Measurements from ENCODE around the gene EPAS1. TPM values are rescaled to one million over a fixed set of nuclear protein-coding genes. Genes with fewer than 3 reads are reported as not detected.

The EPAS1 gene
- total and polyA plus RNA-seq, 9 of the 15 experiments (the other 6 are each of a cell fraction or from before 2014, with no cell fraction given): 0.25 to 11.2 (median 4.1) TPM

- Histone ChIP-seq H3K9me1 (ENCODE audit: control insufficient read depth, insufficient read depth, low read length) (no peaks in the 10 kb centered on the region), H3K9me3 (replicated peaks; ENCODE audit: control insufficient read depth, insufficient read depth, low read depth, low read length) (no peaks in the 10 kb centered on the region), H3K4me3 (no peak overlapping the region), H3K27ac (ENCODE audit: extremely low read depth, low read depth, low read length) (no peak overlapping the region), H3K4me2 (ENCODE audit: insufficient read depth, low read length) (no peak overlapping the region), H3K4me1 (replicated peaks in 1 of 2; ENCODE audit: control insufficient read depth in 2 of 2, insufficient read depth in 2 of 2, low read length in 2 of 2) (peaks cover 9 to 38% of the 10 kb centered on the region in 2 experiments; a peak in 4 of 5 replicates), H2AFZ (ENCODE audit: low read depth, low read length) (no peak overlapping the region), H3K36me3 (ENCODE audit: control insufficient read depth, insufficient read depth, low read length) (no peaks in the 10 kb centered on the region), H3K79me2 (ENCODE audit: control insufficient read depth, insufficient read depth, low read length) (no peaks in the 10 kb centered on the region), H4K20me1 (replicated peaks; ENCODE audit: control insufficient read depth, insufficient read depth, low read length) (no peaks in the 10 kb centered on the region), H3K9ac (ENCODE audit: insufficient read depth in 1 of 2, low read depth in 2 of 2, low read length in 2 of 2) (no peak overlapping the region), H3K27me3 (ENCODE audit: control insufficient read depth in 2 of 2, insufficient read depth in 2 of 2, low read length in 2 of 2) (no peaks in the 10 kb centered on the region)
- CTCF ChIA-PET (ENCODE audit: low intra/inter-chr PET ratio): no interaction called here
- in situ Hi-C loops (cut with MboI): no loop called here
- intact Hi-C loops (cut with micrococcal nuclease): no loop called here
- no peak for ATAC-seq
- whole genome bisulfite sequencing (ENCODE audit: insufficient coverage, low coverage, missing lambda C conversion rate): 59% methylated on average over 5 of the region's 5 CpGs
- no peak for DNase-seq (ENCODE audit: extremely low read depth in 1 of 4, low spot score in 3 of 4)
- BruUV-seq (replicated peaks): no TSS peak
- POLR2A ChIA-PET: interaction anchor here (1.0 to 3.1 kb wide), 2 partner anchors 10 to 13 kb away, joined by 3 to 9 read pairs; no protein-coding TSS in a partner anchor
- FAIRE-seq: no peak
- TF ChIP-seq TRIM24 (IDR thresholded peaks at IDR 0.05) (no peak), E2F4 (CRISPR knock-in tag; IDR thresholded peaks at IDR 0.05; ENCODE audit: low read depth) (no peak), ZNF655 (CRISPR knock-in tag; IDR thresholded peaks at IDR 0.05) (no peak), KDM5B (IDR thresholded peaks at IDR 0.05; ENCODE audit: insufficient replicate concordance, low read depth, low read length) (no peak), STAT6 (CRISPR knock-in tag; IDR thresholded peaks at IDR 0.05) (no peak), MIER1 (IDR thresholded peaks at IDR 0.05; ENCODE audit: low read depth) (no peak), NFATC3 (IDR thresholded peaks at IDR 0.05) (no peak), ZSCAN29 (IDR thresholded peaks at IDR 0.05) (no peak), NELFE (IDR thresholded peaks at IDR 0.05; ENCODE audit: insufficient read depth, insufficient read length) (no peak), ZNF224 (CRISPR knock-in tag; IDR thresholded peaks at IDR 0.05) (no peak), POLR3G (IDR thresholded peaks at IDR 0.05; ENCODE audit: extremely low read depth, insufficient read length, insufficient replicate concordance) (no peak), SAFB (IDR thresholded peaks at IDR 0.05; ENCODE audit: borderline replicate concordance, low read depth, low read length) (no peak), ELK1 (CRISPR knock-in tag; IDR thresholded peaks at IDR 0.05) (no peak), KDM4B (IDR thresholded peaks at IDR 0.05; ENCODE audit: borderline replicate concordance in 2 of 2, low read depth in 1 of 2) (no peak), ETV5 (CRISPR knock-in tag; IDR thresholded peaks at IDR 0.05; ENCODE audit: low read depth) (no peak), PRPF4 (IDR thresholded peaks at IDR 0.05; ENCODE audit: insufficient read depth, low read depth, low read length, poor library complexity, severe bottlenecking) (no peak), MYC (IDR thresholded peaks at IDR 0.05; ENCODE audit: low read depth, low read length) (no peak), MYC (CRISPR knock-in tag; IDR thresholded peaks at IDR 0.05; ENCODE audit: borderline replicate concordance, low read depth) (no peak)
These were observed 31.1 kb upstream of the EPAS1 start for GRCh38 chr2:46266134-46266533.
